CD14-positive monocyte (primary cell): ENCODE measurements around the gene GRID1. TPM values are rescaled to one million over a fixed set of nuclear protein-coding genes. Genes with fewer than 3 reads are reported as not detected.
A peak's percentile ranks its signal among the peaks of the same experiment; 100 is the strongest.

Experiments
- DNase-seq, 3 donors: peaks; one replicate each; pipeline ENCODE4 v3.0.0-alpha.2; 2011 to 2022
- H2AFZ ChIP-seq: 2 replicates; pipeline ENCODE4 v1.6.0; 2012; ENCODE audit warnings: mild to moderate bottlenecking, low read depth, low read length, inconsistent platforms; ENCODE audit not compliant: insufficient read depth, poor library complexity, severe bottlenecking
- H3K27ac ChIP-seq, 2 donors: 1 replicate in 1 of 2; 2 replicates in 1 of 2; pipeline ENCODE4 v1.5.1; 2012 to 2013; ENCODE audit warnings: low read length in 2 of 2, control low read depth in 1 of 2, inconsistent platforms in 1 of 2, low read depth in 1 of 2, mild to moderate bottlenecking in 1 of 2
- H3K27me3 ChIP-seq, 2 donors: one replicate each; pipeline versions ENCODE4 v1.6.0 to v1.6.1; 2011 to 2013; ENCODE audit warnings: low read length in 2 of 2; ENCODE audit not compliant: control insufficient read depth in 2 of 2, insufficient read depth in 2 of 2
- H3K36me3 ChIP-seq, 2 donors: replicated peaks in 1 of 2; 1 replicate in 1 of 2; 2 replicates in 1 of 2; pipeline versions ENCODE4 v1.5.1 to v1.6.1; 2012 to 2013; ENCODE audit warnings: low read length in 2 of 2, control low read depth in 1 of 2, inconsistent platforms in 1 of 2, mild to moderate bottlenecking in 1 of 2; ENCODE audit not compliant: insufficient read depth in 2 of 2, control insufficient read depth in 1 of 2
- H3K4me1 ChIP-seq, 2 donors: 1 replicate in 1 of 2; 2 replicates in 1 of 2; pipeline versions ENCODE4 v1.5.1 to v1.6.1; 2012 to 2013; ENCODE audit warnings: low read length in 2 of 2, control low read depth in 1 of 2, inconsistent platforms in 1 of 2, mild to moderate bottlenecking in 1 of 2, moderate library complexity in 1 of 2; ENCODE audit not compliant: insufficient read depth in 2 of 2, control insufficient read depth in 1 of 2
- H3K4me2 ChIP-seq: replicated peaks from 2 replicates; pipeline ENCODE3; 2012; ENCODE audit warnings: low read length, moderate library complexity, mild to moderate bottlenecking; ENCODE audit not compliant: poor library complexity, severe bottlenecking; ENCODE audit errors: extremely low read depth
- H3K4me3 ChIP-seq, 3 experiments: fragments of 200-600 bp in 1 of 3; sonication (generic) in 1 of 3; replicated peaks in 1 of 3; 1 replicate in 2 of 3; 2 replicates in 1 of 3; pipeline ENCODE4 v1.5.1; 2011 to 2013; ENCODE audit warnings: low read length in 3 of 3, mild to moderate bottlenecking in 3 of 3, control low read depth in 2 of 3, low read depth in 2 of 3, inconsistent platforms in 1 of 3, moderate library complexity in 1 of 3
- H3K79me2 ChIP-seq: 2 replicates; pipeline ENCODE4 v1.6.0; 2012; ENCODE audit warnings: mild to moderate bottlenecking, control low read depth, inconsistent platforms, low read length, moderate library complexity; ENCODE audit not compliant: insufficient read depth
- H3K9ac ChIP-seq: 2 replicates; pipeline ENCODE4 v1.6.0; 2017; ENCODE audit warnings: low read length, mild to moderate bottlenecking; ENCODE audit not compliant: insufficient read depth, poor library complexity, severe bottlenecking
- H3K9me3 ChIP-seq, 2 donors: replicated peaks in 1 of 2; 1 replicate in 1 of 2; 2 replicates in 1 of 2; pipeline versions ENCODE4 v1.5.1 to v1.6.1; 2012 to 2013; ENCODE audit warnings: low read length in 2 of 2, control low read depth in 1 of 2; ENCODE audit not compliant: control insufficient read depth in 1 of 2, insufficient read depth in 1 of 2
- H4K20me1 ChIP-seq: 2 replicates; pipeline ENCODE4 v1.6.0; 2012; ENCODE audit warnings: mild to moderate bottlenecking, low read length, control low read depth, moderate library complexity; ENCODE audit not compliant: insufficient read depth
- H3K27ac Mint-ChIP-seq, 7 donors: one replicate each; pipeline ENCODE4 v1.8.0; 2020; ENCODE audit warnings: mild to moderate bottlenecking in 7 of 7, mixed read lengths in 7 of 7, moderate library complexity in 6 of 7, inconsistent platforms in 2 of 7
- H3K27me3 Mint-ChIP-seq, 3 donors: one replicate each; pipeline ENCODE4 v1.8.0; 2021 to 2022; ENCODE audit warnings: low read depth in 3 of 3, mild to moderate bottlenecking in 3 of 3, mixed read lengths in 3 of 3, moderate library complexity in 3 of 3, inconsistent platforms in 1 of 3
- H3K36me3 Mint-ChIP-seq, 2 donors: one replicate each; pipeline ENCODE4 v1.8.0; 2020; ENCODE audit warnings: mixed read lengths in 2 of 2, inconsistent platforms in 1 of 2, mild to moderate bottlenecking in 1 of 2
- H3K4me1 Mint-ChIP-seq: one replicate; pipeline ENCODE4 v1.8.0; 2020; ENCODE audit warnings: mild to moderate bottlenecking, mixed read lengths
- H3K4me3 Mint-ChIP-seq, 2 donors: one replicate each; pipeline ENCODE4 v1.8.0; 2020; ENCODE audit warnings: mild to moderate bottlenecking in 2 of 2, mixed read lengths in 2 of 2, moderate library complexity in 1 of 2
- H3K9me3 Mint-ChIP-seq, 7 donors: one replicate each; pipeline ENCODE4 v1.8.0; 2020 to 2022; ENCODE audit warnings: mixed read lengths in 7 of 7, mild to moderate bottlenecking in 6 of 7, moderate library complexity in 6 of 7, inconsistent platforms in 2 of 7
- WGBS: methylation state at CpG from one replicate; pipeline ENCODE4 v1.1.5; 2013; ENCODE audit warnings: missing lambda C conversion rate; ENCODE audit not compliant: insufficient coverage; 5-methylcytosine and 5-hydroxymethylcytosine counted together
- intact Hi-C, 2 donors: fragments of 100-400 bp; cut with micrococcal nuclease; formaldehyde crosslinking; loops; one replicate each; pipeline versions ENCODE4 v1.15.0 to v1.15.1; 2023
- polyA plus RNA-seq, 3 donors: library from polyadenylated mRNA; depleted of rRNA in 1 of 3; unstranded in 2 of 3; stranded (reverse) in 1 of 3; fragments of 300-500 nt in 2 of 3; fragments of >200 nt in 1 of 3; fragmentation: Illumina TruSeq in 2 of 3; gene quantifications; 1 replicate in 2 of 3; 2 replicates in 1 of 3; pipeline ENCODE4 v1.2.3, GENCODE V29; 2012 to 2021
- TF ChIP-seq, protein P1 (sequence below): fragments of 200-600 bp; IDR thresholded peaks from one replicate; pipeline ENCODE4 v1.8.0; 2022; ENCODE audit warnings: antibody characterized with exemption, mild to moderate bottlenecking

Gene GRID1
- polyA plus RNA-seq, 3 donors, result not detected

DNA sequence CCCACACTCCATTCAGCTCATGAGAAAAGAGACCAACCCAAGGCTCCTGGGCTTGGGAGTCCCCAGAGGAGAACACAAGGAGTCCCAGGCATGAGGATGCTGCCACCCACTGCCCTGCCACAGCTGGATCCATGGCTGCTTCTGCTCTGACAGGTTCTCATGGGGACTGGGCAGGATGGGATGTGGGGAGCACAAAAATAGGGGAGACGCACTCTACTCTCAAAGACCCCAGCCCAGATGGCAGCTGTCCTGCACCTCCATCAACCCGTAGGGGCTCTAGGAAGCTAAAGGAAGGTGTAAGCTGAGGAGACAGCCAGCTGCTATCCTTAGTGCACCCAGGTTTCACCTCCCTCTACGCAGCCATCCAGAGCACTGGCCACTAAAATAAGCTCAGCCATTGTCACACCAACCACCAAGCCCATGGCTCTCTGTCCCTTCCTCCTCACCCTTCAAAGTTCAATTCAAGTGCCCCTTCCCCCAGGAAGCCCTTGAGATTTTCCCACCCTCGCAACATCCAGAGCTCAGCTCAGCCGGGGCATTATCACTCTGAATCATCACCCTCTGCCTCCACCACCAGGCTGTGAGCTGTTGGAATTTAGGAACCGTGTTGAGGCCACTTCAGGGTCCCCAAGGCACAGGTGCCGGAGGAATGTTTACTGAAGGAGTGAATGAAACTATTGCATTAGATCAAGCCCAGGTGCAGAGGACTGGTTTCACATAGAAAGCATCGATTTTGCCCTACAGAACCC, 142.1 kb downstream of the GRID1 start:
- TF ChIP-seq, protein P1, sequence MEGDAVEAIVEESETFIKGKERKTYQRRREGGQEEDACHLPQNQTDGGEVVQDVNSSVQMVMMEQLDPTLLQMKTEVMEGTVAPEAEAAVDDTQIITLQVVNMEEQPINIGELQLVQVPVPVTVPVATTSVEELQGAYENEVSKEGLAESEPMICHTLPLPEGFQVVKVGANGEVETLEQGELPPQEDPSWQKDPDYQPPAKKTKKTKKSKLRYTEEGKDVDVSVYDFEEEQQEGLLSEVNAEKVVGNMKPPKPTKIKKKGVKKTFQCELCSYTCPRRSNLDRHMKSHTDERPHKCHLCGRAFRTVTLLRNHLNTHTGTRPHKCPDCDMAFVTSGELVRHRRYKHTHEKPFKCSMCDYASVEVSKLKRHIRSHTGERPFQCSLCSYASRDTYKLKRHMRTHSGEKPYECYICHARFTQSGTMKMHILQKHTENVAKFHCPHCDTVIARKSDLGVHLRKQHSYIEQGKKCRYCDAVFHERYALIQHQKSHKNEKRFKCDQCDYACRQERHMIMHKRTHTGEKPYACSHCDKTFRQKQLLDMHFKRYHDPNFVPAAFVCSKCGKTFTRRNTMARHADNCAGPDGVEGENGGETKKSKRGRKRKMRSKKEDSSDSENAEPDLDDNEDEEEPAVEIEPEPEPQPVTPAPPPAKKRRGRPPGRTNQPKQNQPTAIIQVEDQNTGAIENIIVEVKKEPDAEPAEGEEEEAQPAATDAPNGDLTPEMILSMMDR, result no peak
- Mint-ChIP-seq H3K27me3 (peaks cover 4 to 13% (median 11%) of the 10 kb centered on the region in 3 donors), H3K4me1 (peaks cover 36% of the 10 kb centered on the region), H3K9me3 (peaks cover 0 to 3% (median 0%) of the 10 kb centered on the region in 7 donors), H3K27ac (peak overlapping the region in 4 of 7 donors; percentile 10 to 76 (median 62)), H3K36me3 (no peaks in the 10 kb centered on the region), H3K4me3 (peak overlapping the region in 1 of 2 donors; percentile 71)
- Histone ChIP-seq H3K4me1 (peaks cover 32 to 52% of the 10 kb centered on the region in 2 donors), H3K9ac (no peak overlapping the region), H3K36me3 (no peaks in the 10 kb centered on the region), H2AFZ (no peak overlapping the region), H4K20me1 (no peaks in the 10 kb centered on the region), H3K4me2 (peak overlapping the region; percentile 29), H3K9me3 (no peaks in the 10 kb centered on the region), H3K27ac (peak overlapping the region in 1 of 2 donors; percentile 78), H3K4me3 (peak overlapping the region in 1 of 3 experiments; percentile 29), H3K27me3 (no peaks in the 10 kb centered on the region), H3K79me2 (no peaks in the 10 kb centered on the region)
- WGBS, result 20% methylated on average over 1 of the region's 8 CpGs
- DNase-seq, result peak in 1 of 3 donors; percentile 48
- intact Hi-C loops, result no loop called here

DNA sequence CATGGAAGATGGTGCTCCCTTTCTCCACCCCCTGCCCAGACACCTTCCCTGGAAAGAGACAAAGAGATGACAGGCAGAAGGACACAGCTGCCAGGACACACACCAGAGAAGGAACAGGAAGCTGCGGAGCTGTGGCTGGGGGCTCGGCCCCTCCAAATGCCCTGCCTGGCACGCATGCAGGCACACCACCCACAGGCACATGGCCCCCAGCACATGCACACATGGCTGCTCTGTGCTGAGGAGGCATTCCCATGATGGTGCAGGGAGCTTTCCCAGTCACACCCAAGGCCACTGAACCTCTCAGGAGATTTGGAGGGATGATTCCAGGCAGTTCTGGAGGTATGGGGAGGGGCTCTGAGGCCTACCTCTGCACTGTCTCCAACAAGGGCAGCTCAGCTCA, 143.3 kb downstream of the GRID1 start:
- peaks cover 4 to 13% (median 11%) of the 10 kb centered on the region in 3 donors for H3K27me3 Mint-ChIP-seq
- DNase-seq, result no peak
- TF ChIP-seq, protein P1, result no peak
- Histone ChIP-seq H3K27me3 (no peaks in the 10 kb centered on the region), H3K36me3 (no peaks in the 10 kb centered on the region), H3K4me3 (no peak overlapping the region), H3K79me2 (no peaks in the 10 kb centered on the region), H3K4me2 (no peak overlapping the region), H3K4me1 (peaks cover 26 to 40% of the 10 kb centered on the region in 2 donors), H3K27ac (no peak overlapping the region), H4K20me1 (no peaks in the 10 kb centered on the region), H3K9ac (no peak overlapping the region), H3K9me3 (no peaks in the 10 kb centered on the region), H2AFZ (no peak overlapping the region)
- peaks cover 30% of the 10 kb centered on the region for H3K4me1 Mint-ChIP-seq
- intact Hi-C loops, result no loop called here
- 42% methylated on average over 3 of the region's 3 CpGs for WGBS
- no peak overlapping the region for H3K4me3 Mint-ChIP-seq
- H3K36me3 Mint-ChIP-seq, result no peaks in the 10 kb centered on the region
- peaks cover 0 to 3% (median 0%) of the 10 kb centered on the region in 7 donors for H3K9me3 Mint-ChIP-seq
- H3K27ac Mint-ChIP-seq, result no peak overlapping the region
